ENCODE results near the gene LPP. TPM values are rescaled to one million over a fixed set of nuclear protein-coding genes. Genes with fewer than 3 reads are reported as not detected.

The LPP gene
- total and polyA plus RNA-seq, 2 donors from 2014 or later, result 6.7 to 233 TPM

- Histone ChIP-seq H3K27ac (ENCODE audit: low read depth in 2 of 2, low read length in 2 of 2) (no peak overlapping the region), H3K27me3 (ENCODE audit: control insufficient read depth, insufficient read depth, low read length) (no peaks in the 10 kb centered on the region), H3K36me3 (ENCODE audit: control insufficient read depth in 2 of 3, insufficient read depth in 3 of 3, low read length in 3 of 3) (no peaks in the 10 kb centered on the region), H3K4me3 (ENCODE audit: low read length in 3 of 3) (no peak overlapping the region), H3K9me3 (ENCODE audit: control insufficient read depth in 2 of 3, insufficient read depth in 1 of 3, low read length in 3 of 3) (no peaks in the 10 kb centered on the region), H3K4me1 (ENCODE audit: control insufficient read depth in 2 of 3, insufficient read depth in 2 of 3, low read depth in 1 of 3, low read length in 3 of 3) (no peaks in the 10 kb centered on the region), H3K9ac (ENCODE audit: low read length in 3 of 3) (no peak overlapping the region)
- FAIRE-seq (no peak), DNase-seq (peak in 2 of 5 donors; percentile 19 to 31)
- intact Hi-C loops (cut with DNase I), result no loop called here
- no peak for TF ChIP-seq CTCF (IDR thresholded peaks at IDR 0.05; ENCODE audit: borderline replicate concordance, extremely low read depth, insufficient read depth)
Observed at GRCh38 chr3:188106887-188107830, 46.8 kb upstream of the LPP start.

- Histone ChIP-seq H3K36me3 (ENCODE audit: control insufficient read depth in 2 of 3, insufficient read depth in 3 of 3, low read length in 3 of 3) (no peaks in the 10 kb centered on the region), H3K27me3 (ENCODE audit: control insufficient read depth, insufficient read depth, low read length) (no peaks in the 10 kb centered on the region), H3K4me1 (ENCODE audit: control insufficient read depth in 2 of 3, insufficient read depth in 2 of 3, low read depth in 1 of 3, low read length in 3 of 3) (no peaks in the 10 kb centered on the region), H3K27ac (ENCODE audit: low read depth in 2 of 2, low read length in 2 of 2) (no peak overlapping the region), H3K9ac (ENCODE audit: low read length in 3 of 3) (no peak overlapping the region), H3K4me3 (ENCODE audit: low read length in 3 of 3) (no peak overlapping the region), H3K9me3 (ENCODE audit: control insufficient read depth in 2 of 3, insufficient read depth in 1 of 3, low read length in 3 of 3) (no peaks in the 10 kb centered on the region)
- no peak for TF ChIP-seq CTCF (IDR thresholded peaks at IDR 0.05; ENCODE audit: borderline replicate concordance, extremely low read depth, insufficient read depth)
- no peak for DNase-seq
- intact Hi-C loops (cut with DNase I), result no loop called here
- no peak for FAIRE-seq
Observed at GRCh38 chr3:188108703-188109412, 45.1 kb upstream of the LPP start.

GRCh38 chr3:188111002-188111584, 42.9 kb upstream of the LPP start:
- Histone ChIP-seq H3K27me3 (ENCODE audit: control insufficient read depth, insufficient read depth, low read length) (no peaks in the 10 kb centered on the region), H3K27ac (ENCODE audit: low read depth in 2 of 2, low read length in 2 of 2) (no peak overlapping the region), H3K36me3 (ENCODE audit: control insufficient read depth in 2 of 3, insufficient read depth in 3 of 3, low read length in 3 of 3) (no peaks in the 10 kb centered on the region), H3K4me1 (ENCODE audit: control insufficient read depth in 2 of 3, insufficient read depth in 2 of 3, low read depth in 1 of 3, low read length in 3 of 3) (no peaks in the 10 kb centered on the region), H3K9ac (ENCODE audit: low read length in 3 of 3) (no peak overlapping the region), H3K9me3 (ENCODE audit: control insufficient read depth in 2 of 3, insufficient read depth in 1 of 3, low read length in 3 of 3) (no peaks in the 10 kb centered on the region), H3K4me3 (ENCODE audit: low read length in 3 of 3) (no peak overlapping the region)
- intact Hi-C loops (cut with DNase I), result no loop called here
- no peak for FAIRE-seq
- no peak for TF ChIP-seq CTCF (IDR thresholded peaks at IDR 0.05; ENCODE audit: borderline replicate concordance, extremely low read depth, insufficient read depth)
- DNase-seq, result no peak

Measured in kidney (tissue), 14 donors.